Suppressor macrophage (primary cell): ENCODE data around the gene TNFSF8.

Experiments used
- DNase-seq, 4 experiments: peaks; one replicate each; pipeline ENCODE4 v3.0.0-alpha.2; 2020 to 2022
- total RNA-seq, 17 experiments: gene quantifications; one replicate each; lab custom pipeline; 2026; ENCODE audit warnings: mixed read lengths in 6 of 17, inconsistent platforms in 3 of 17; lab: John Stamatoyannopoulos, UW

The TNFSF8 gene, protein sequence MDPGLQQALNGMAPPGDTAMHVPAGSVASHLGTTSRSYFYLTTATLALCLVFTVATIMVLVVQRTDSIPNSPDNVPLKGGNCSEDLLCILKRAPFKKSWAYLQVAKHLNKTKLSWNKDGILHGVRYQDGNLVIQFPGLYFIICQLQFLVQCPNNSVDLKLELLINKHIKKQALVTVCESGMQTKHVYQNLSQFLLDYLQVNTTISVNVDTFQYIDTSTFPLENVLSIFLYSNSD
- total RNA-seq, result 45.0 to 300 (median 87.5) reads per million in 17 experiments

DNA sequence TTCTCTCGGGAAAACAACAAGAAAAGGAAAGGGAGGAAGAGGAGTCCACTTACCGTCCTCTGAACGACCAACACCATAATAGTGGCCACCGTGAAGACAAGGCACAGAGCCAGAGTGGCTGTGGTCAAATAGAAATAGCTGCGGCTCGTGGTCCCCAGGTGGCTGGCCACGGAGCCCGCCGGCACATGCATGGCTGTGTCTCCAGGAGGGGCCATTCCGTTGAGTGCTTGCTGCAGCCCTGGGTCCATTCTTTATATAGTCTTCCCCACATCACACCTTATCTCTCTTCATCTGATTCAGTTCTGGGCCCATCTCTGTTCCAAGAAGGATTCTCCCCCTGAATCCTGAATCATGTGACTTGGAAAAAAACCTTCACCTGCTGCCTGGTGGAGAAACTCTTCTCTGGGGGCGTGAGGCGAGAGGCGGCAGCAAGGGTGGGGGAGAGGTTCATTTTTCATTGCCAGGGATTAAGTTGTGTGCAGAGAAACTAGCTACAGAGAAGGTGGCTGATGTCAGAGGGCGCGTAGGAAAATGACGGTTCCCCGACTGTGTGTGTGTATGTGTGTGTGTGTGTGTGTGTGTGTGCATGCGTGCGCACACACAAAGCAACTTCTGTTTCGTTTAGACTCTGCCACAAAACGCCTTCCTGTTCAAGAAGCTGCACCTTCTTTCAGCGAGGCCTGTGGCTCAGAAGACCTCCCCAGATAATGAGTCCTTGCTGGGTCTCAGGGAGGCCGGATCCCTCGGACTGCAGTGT is at the start of gene TNFSF8:
TSS of gene TNFSF8 (minus strand) at position 536 of the 757 bp plus-strand sequence. CDS start at position 248, 288 bp downstream.
- DNase-seq, result peak; percentile 80 to 89 (median 88)

DNA sequence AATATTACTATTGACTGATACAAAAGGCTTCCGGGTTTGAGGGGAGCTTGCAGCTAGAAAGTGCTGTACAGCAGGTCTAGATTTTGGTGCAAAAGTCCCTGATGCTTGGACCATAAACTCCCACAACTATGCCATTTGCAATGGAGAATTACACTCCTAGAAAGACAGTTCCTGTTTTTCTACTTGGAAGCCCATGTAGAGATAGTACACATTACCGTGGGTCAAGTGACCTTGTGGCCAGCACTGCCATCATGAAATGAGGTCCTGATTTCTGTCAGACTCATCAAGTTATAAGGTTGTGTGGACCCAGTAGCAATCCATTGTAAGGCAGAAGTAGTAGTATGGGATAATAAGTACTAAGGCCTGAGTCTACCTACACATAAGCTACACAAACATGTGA is 42.8 kb upstream of the TNFSF8 start:
- peak; percentile 60 to 79 (median 71) for DNase-seq

DNA sequence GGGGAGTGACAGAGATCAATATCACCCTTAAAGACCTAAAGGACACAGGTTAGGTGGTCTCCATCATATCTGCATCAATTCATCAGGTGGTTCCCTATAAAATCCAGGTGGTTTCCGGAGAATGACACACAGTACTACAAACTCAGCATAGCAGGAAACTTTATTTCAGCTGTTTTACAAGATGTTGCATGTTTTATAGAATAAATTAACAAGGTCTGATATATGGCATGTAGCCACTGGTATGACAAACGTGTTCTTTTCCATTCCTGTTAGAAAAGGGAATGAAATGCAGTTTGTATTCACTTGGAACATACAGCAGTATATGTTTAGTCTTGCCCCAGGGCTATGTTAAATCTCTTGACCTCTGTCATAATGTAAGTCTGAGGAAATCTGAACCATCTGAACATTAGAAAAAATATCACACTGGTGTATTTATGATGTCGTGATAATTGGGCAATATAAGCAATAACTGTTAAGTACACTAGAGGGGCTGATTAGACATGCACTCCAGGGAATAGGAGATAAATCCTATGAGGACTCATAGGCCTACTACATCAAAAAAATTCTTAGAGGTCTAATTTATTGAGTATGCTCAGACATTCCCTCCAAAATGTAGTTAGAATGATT is 42.2 kb upstream of the TNFSF8 start:
- peak in 2 of 4 experiments; percentile 14 to 33 for DNase-seq

DNA sequence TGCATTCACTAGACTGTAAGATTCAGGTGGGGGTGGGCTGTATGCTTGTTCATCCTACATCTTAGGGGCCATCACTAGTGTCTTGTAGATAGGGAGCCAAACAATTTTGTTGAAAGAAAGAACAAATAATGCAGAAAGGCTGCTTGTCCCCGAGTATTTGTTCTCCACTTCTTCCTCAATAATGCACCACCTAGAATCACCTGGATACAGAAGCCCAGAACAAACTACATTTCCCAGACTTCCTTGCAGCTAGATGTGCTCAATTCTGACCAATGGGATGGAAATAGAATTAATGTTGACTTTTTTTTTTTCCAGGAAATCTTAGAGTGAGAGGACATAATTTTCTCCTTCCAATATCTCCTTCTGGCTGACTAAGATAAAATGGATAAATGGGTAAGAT is 38.9 kb upstream of the TNFSF8 start:
- no peak for DNase-seq

DNA sequence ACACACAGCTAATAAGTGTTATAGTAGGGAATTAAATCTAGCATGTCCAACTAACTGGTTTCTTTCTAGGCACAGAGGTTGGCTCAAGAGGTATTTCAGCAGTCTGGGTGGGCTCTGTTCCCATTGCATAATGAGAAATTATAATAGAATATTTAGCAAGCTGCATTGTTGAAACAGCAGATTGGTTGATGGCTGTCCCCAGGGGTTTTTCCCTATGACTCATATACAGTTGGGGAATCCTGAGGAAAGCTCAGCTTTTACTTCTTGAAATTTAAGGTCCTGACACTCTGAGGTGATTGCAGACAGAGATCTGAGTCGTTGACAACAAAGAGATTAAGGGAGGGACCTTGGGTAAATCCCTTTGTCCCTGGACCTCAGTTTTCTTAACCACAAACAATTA is 38.3 kb upstream of the TNFSF8 start:
- peak; percentile 55 to 86 (median 78) for DNase-seq

DNA sequence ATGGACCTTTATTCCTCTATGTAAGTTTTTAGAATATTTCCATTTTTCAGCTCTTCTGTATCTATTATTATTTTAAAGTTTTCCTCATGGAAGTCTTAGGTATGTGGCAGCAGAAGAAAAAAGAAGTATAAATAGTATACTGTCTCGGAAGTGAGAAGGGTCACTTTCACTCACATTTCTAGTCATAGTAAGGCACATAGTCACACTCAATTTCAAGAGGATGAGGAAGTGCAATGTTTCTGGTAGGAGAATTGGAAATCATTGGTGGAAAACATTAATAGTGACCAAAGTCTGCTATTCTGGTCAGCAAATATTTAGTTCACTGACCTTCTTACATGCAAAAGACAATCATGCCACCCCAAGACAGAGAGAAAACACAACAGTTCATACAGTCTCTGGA is 35.2 kb upstream of the TNFSF8 start:
- DNase-seq, result peak in 2 of 4 experiments; percentile 33 to 37

DNA sequence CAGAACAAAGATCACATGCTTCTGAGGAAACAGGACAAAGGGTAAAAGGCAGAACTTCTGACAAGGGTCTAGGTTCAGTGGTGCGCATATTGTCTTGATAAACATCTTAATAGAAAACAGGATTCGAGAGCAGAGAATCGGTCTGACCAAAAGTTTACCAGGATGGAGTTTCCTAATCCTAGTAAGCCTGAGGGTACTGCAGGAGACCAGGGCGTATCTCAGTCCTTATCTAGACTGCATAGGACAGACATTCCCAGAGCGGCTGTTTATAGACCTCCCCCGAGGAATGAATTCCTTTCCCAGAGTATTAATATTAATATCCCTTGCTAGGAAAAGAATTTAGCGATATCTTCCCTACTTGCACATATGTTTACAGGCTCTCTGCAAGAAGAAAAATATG is 32.4 kb upstream of the TNFSF8 start:
- DNase-seq, result peak in 2 of 4 experiments; percentile 7 to 36

DNA sequence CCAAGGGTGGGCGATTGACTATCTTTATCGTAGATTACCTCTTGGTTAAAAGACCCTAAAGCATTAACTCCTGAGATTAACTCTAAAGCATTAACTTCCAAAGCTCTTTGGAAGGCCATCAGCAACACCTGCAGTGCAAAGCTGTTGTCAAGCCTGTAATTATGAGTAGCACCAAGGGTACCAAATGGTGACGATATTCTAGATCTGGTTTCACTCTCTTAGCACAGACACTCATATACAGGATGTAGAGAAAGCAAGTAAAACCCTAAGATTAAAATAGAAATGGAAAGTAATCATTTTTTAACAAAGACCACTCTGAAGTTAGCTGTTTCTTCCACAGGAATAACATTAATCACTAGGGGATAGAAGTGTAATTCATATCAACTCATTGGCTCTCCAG is 29.9 kb upstream of the TNFSF8 start:
- no peak for DNase-seq

DNA sequence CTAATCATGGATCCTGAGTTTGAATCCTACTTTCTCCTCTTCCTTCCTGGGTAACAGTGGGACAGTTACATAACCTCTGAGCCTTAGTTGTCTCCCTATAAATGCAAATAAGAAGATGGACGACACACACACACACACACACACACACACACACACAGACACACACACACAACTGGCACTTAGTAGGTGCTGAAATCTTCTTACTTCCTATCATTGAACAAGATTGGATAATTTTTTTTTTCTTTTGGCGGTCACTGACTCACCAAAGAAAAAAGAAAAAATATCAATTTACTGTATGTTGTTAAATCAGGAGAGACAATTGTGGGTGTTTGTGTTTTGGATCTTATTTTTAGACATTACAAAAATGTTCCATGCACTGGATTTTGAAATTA is 28.4 kb upstream of the TNFSF8 start:
- DNase-seq, result peak in 2 of 4 experiments; percentile 49 to 58

DNA sequence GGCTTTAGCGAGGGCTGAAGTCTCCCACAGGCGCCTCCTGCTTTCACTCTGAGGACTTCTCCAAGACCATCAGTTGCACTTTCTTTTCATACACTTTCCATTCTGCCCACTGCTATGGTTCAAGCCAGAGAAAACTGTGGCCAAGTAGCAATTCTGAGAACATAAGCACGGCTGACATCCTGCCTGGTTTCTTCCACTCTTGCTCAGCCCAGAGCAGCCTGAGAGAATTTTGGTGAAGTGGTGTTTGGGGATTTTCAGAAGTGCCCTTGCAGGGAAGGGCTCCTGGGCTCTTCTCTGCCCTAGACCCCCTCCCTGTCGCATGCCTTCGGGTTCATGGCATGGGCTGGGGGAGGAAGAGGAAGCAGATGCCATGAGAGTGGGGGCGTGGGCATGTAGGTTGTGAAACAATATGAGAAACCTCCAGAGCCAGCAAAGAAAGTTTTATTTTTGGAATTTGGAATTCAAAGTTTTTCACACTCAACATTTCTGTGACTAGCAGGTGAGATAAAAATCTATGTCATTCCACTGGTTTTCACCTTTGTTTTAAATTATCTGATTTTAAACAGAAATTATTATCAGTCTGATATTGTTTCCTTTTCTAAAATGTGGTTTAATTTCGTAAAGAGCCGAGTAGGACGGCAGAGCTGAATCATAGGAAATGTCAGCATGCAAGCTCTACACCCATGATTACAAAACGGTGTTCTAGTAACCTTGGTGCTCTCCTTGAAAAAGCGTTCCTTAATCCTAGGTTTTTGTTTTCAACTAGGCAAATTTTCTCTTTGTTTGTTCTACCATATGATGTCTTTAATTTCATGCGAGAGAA is 27.8 kb upstream of the TNFSF8 start:
- peak; percentile 91 to 96 (median 95) for DNase-seq

DNA sequence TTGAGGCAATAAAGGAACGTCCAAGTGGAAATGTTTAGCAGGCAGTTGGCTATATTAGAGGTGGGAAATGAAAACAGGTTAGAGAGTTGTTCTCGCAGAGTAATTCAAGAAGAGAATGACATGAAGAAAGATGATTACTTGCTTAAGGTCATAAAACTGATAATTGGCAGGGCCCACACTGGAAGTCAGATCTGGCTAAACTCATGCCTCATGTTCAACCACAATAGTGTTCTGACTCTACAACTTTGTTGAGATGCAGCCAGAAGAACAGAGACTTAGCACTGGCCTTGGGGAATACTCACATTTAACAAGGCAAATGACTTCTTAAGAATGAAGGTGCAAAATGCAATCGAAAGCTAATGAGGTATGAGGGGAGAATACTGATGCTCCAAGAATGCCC is 27.2 kb upstream of the TNFSF8 start:
- DNase-seq, result no peak

DNA sequence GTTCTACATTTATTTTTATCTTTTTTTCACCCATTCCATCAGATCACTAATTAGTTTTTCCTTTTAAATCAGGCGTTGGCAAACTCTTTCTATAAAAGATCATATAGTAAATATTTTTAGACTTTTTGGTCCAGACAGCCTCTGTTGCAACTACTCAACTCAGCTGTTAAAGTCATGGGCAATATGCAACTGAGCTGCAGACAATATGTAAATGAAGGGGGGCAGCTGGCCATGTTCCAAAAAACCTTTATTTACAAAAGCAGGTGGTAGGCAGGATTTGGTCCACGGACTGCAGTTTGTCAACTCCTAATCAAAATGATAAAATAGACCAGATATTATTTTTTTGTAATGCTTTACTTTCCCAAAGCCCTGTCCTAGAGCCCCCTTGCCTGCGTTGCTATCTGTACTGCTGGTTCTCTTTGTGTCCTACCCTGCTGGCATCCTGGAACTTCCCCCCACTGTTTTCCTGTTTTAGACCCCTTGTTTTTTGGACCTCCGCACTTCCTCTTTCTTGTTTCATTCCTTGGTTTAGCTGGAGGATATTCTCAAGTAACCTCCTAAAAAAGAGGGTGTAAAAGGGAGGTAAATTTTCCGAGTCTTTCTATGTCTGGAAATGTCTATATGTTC is 24.7 kb upstream of the TNFSF8 start:
- DNase-seq, result peak; percentile 47 to 74 (median 64)

DNA sequence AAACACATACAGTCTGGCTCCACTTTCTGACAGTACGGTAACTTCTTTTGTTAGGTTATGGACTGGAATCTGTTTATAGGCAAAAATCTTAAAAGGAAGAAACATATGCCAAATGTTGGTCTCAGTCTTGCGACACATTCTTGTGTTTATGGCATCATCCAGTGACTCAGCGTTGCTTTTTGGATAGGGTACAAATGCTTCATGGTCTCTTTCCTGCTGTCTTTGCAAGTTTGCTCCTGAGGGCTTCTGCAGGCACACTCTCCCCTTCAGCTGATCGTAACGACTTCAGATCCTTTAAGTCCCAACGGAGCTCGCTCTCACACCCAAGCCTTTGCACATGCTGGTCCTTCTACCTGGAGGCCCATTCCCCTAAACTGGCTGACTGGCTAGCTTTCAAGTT is 23.6 kb upstream of the TNFSF8 start:
- peak; percentile 77 to 93 (median 88) for DNase-seq

DNA sequence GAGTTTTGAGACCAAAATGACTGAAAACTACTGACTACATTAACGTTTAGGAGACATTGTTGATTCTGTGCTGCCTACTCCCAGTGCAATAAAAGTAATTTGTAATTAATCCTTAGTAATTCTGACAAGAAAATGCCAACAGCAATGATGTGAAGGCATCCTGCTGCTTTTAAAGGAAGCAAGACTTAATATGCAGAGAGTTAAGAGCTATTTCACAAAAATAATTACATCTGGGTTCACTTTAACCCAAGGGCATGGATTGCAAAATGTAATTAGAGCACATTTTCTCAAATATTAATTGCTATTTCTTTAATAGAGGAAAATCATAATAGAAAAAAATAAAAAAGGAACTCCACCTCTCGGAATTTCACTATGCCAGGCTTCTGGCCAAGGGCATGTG is 22.7 kb upstream of the TNFSF8 start:
- DNase-seq, result peak in 1 of 4 experiments; percentile 35

DNA sequence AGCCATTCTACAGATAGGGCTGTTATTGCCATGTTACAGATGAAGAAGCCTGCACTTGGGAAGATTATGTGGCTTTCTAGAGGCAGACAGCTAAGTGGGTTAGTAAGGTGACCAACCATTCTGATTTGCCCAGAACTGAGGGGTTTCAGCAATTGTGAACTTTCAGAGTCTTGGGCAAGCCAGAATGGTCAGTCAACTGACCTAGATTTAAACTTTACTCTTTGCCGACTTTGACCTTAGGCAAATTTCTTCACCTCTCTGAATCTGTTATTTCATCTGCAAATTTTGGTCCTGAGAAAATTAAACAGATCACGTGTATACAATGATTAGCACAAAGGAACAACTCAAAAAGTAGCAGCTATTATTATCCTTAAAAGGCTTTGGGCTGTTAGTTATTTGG is 20.4 kb upstream of the TNFSF8 start:
- DNase-seq, result no peak

DNA sequence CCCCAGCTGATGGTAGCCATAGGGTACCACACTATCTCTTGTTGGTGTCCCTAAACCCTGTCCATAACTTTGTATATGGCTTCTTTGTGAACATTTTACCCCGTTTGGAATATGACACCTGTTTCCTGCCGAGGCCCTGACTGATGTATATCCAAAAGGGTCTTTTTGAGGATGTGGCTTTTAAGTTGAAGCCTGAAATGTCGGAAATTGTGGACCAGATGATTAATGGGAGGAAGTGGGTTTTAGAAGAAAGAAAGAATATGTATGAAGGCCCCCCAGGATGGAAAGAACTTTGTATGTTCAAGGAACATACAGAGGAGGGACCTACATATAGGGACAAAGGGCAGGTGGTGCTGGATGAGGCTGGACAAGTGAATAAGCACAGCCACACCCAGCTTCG is 16.7 kb upstream of the TNFSF8 start:
- DNase-seq, result no peak

DNA sequence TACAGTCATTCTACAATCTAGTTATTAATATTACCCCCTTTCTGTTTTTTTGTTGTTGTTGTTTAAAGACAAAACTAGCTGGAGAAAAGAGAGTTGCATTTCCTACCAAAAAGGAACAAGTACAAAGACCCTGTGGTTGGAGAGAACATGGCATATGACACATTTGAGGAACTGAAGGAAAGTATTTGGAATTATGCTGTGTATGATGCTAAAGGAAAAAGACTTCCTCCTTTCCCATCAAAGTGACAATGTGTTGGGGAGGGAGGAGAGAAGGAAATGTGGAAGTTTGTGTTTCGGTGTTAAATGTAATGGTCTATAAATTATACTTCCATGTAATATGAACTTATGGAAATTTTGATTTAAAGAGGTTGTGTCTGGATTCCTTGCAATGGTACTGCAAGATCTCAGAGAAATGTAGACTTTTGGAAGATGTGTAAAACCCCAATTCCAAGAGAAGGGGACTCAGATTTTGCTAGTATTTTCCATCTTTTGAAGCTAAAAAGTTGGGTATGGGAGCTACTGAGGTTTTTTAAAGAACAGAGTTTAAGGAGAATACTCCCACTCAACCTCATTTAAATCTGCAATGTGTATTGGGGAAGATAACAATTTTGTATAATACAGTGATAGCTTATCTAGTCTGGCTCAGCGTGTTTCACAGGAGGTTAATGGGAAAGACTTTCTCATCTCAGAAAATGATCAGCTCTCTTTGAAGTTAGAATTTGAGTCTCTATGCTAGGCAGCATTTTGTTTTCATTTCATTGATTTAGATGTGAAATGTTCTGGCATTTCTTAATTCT is 15.4 kb upstream of the TNFSF8 start:
- peak; percentile 46 to 83 (median 68) for DNase-seq

DNA sequence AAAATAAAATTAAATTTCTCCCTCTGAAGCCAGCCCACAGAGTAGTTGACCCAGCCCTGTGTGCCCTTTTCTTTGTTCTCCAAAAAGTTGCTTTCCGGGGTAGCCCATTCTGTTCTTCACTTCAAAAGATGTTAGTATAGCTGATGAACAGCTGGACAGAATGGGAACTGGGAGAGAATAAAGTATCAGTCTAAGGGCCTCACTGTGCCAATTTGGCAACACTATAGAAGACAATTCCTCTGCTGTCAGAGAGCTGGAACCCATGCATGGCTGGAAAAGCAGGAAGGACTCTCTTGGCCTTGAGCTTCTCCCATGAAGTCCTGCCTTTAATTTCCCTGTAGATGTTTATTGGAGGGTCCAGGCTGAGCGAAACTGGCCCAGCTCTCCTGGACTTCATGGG is 11.0 kb upstream of the TNFSF8 start:
- DNase-seq, result no peak

DNA sequence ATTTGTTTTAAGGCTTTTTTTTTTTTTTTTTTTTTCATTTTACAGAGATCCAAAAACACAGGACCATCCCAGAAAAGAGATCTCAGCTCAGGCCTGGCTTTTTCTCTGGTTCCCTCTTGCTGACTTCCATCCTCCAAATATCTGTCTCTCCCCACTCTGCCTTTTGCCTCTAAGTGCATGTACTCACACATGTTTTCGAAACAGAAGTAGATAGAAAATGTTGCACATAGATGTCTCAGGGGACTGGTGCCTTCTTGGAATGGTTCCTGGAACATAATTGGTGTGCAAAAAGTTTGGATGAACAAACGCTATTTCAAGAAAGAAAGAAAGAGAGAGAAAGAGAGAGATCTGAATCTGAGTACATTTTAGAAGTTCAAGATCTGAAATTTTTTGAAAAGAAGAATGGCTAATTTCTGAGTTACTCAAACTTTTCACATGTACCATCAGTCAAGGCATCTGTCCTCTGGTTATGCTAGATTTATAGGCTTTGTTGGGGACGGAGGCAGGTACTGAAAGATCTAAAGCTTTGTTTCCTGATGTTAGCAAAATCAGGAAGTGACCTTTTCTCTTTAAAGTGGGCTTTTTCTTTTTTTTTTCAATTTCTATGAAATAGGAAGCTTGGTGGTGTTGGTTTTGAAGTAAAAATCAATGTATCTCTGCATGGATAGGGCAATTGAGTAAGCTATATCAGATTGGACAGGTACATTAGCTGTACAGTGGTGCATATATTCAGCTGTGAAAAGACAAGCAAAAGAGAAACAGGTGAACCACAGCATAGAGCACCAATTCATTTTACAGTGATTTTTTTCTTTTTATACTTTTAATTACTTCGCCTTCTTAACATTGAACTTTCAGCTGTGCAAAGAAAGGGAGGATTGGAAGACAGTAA is 8.5 kb upstream of the TNFSF8 start:
- DNase-seq, result peak in 2 of 4 experiments; percentile 15 to 19

DNA sequence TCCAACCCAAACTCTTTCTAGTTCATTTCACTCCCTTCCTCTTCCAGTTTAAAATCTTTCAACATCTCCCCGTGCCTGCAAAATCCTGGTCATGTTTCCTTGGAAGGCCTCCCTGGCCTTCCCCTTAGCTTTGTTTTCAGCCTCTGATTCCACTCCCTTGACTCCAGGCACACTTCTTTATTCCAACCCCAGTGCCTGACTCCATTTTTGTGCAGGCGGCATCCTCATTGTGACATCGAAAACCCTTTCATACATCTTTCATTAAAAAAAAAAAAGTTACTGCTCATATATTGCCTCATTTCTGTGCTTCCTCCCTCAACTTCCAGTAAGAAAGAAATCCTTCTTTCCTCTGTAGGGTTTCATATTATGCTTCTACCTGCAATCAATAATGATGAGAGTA is 7.1 kb upstream of the TNFSF8 start:
- peak; percentile 59 to 79 (median 66) for DNase-seq
